AG04449 (cell line): ENCODE data around the gene AQP12B.

Experiments used
- CTCF ChIA-PET: fragments of 350-600 bp; formaldehyde crosslinking; extraction: SDS; loops from one replicate; lab custom pipeline; 2021; ENCODE audit warnings: antibody characterized with exemption; lab: Yijun Ruan, JAX
- POLR2A ChIA-PET: fragments of 400-600, 350-600 bp; formaldehyde crosslinking; extraction: SDS; loops from one replicate; lab custom pipeline; 2020; ENCODE audit warnings: antibody characterized with exemption, inconsistent platforms; lab: Yijun Ruan, JAX
- DNase-seq: peaks from one replicate; pipeline ENCODE4 v3.0.0-alpha.2; 2010; ENCODE audit warnings: low read depth, low spot score
- H3K4me3 ChIP-seq: 2 replicates; pipeline ENCODE4 v1.5.1; 2011; ENCODE audit warnings: low read depth, mild to moderate bottlenecking, control low read depth, low read length
- CTCF ChIP-seq: IDR thresholded peaks from one replicate; pipeline ENCODE4 v1.5.1; 2011; ENCODE audit warnings: mild to moderate bottlenecking, moderate library complexity, low read length, control low read depth, inconsistent platforms; ENCODE audit not compliant: insufficient read depth; ENCODE audit errors: missing control alignments

The AQP12B gene

GRCh38 chr2:240711296-240711695, 28.6 kb upstream of the AQP12B start:
- DNase-seq, result no peak
- POLR2A ChIA-PET, result no interaction called here
- no peak for TF ChIP-seq CTCF
- CTCF ChIA-PET, result no interaction called here
- no peak overlapping the region for H3K4me3 ChIP-seq

- no peak overlapping the region for H3K4me3 ChIP-seq
- no peak for DNase-seq
- ChIA-PET CTCF (interaction anchor here (1.2 to 1.5 kb wide), 2 partner anchors 194 to 476 kb away, joined by 3 read pairs; no protein-coding TSS in a partner anchor), POLR2A (no interaction called here)
- TF ChIP-seq CTCF, result no peak
Observed at GRCh38 chr2:240708457-240708856, 25.8 kb upstream of the AQP12B start.

- CTCF ChIA-PET, result interaction anchor here (1.0 to 1.5 kb wide), 2 partner anchors 142 to 194 kb away, joined by 3 to 4 read pairs; no protein-coding TSS in a partner anchor
- no peak for TF ChIP-seq CTCF
- no peak for DNase-seq
- H3K4me3 ChIP-seq, result no peak overlapping the region
- POLR2A ChIA-PET, result no interaction called here
Observed at GRCh38 chr2:240707821-240708220, 25.1 kb upstream of the AQP12B start.

GRCh38 chr2:240707043-240707756, 24.5 kb upstream of the AQP12B start:
- DNase-seq, result no peak
- TF ChIP-seq CTCF, result no peak
- no peak overlapping the region for H3K4me3 ChIP-seq
- ChIA-PET POLR2A (no interaction called here), CTCF (interaction anchor here (1.0 kb wide), 1 partner anchor 141 kb away, joined by 4 read pairs; no protein-coding TSS in a partner anchor)

- POLR2A ChIA-PET, result no interaction called here
- no peak for TF ChIP-seq CTCF
- no peak overlapping the region for H3K4me3 ChIP-seq
- DNase-seq, result no peak
- CTCF ChIA-PET, result no interaction called here
Observed at GRCh38 chr2:240705204-240705791, 22.6 kb upstream of the AQP12B start.

GRCh38 chr2:240704651-240705050, 22.0 kb upstream of the AQP12B start:
- CTCF ChIA-PET, result interaction anchor here (0.8 to 0.9 kb wide), 2 partner anchors 138 to 191 kb away, joined by 3 to 4 read pairs; no protein-coding TSS in a partner anchor
- POLR2A ChIA-PET, result no interaction called here
- no peak for DNase-seq
- no peak overlapping the region for H3K4me3 ChIP-seq
- no peak for TF ChIP-seq CTCF
